CD4-positive, alpha-beta T cell (primary cell): ENCODE results near the gene CHI3L1. TPM values are rescaled to one million over a fixed set of nuclear protein-coding genes. Genes with fewer than 3 reads are reported as not detected.

ENCODE experiments used
- ATAC-seq: fragments of 200-7000 bp; cut with Tn5 transposase; one replicate; pipeline ENCODE4 v1.10.0; 2022; ENCODE audit warnings: mild to moderate bottlenecking; ENCODE audit not compliant: poor library complexity
- CTCF ChIA-PET: fragments of 350-600 bp; sonication (Branson Sonifier 250); formaldehyde crosslinking; loops from one replicate; lab custom pipeline; 2021; ENCODE audit warnings: antibody characterized with exemption, inconsistent platforms; lab: Charles Lee
- POLR2A ChIA-PET: fragments of 350-600 bp; sonication (Branson Sonifier 250); formaldehyde crosslinking; loops from one replicate; lab custom pipeline; 2021; ENCODE audit warnings: antibody characterized with exemption, inconsistent platforms; lab: Charles Lee
- DNase-seq, 14 experiments: peaks; one replicate each; pipeline ENCODE4 v3.0.0-alpha.2; 2013 to 2020; ENCODE audit warnings: mixed read lengths in 2 of 14
- H3K27ac ChIP-seq, 2 donors: one replicate each; pipeline versions ENCODE4 v1.5.1 to v1.7.0; 2013; ENCODE audit warnings: low read length in 2 of 2, low read depth in 1 of 2, mild to moderate bottlenecking in 1 of 2
- H3K27me3 ChIP-seq, 2 experiments: 1 replicate in 1 of 2; 2 replicates in 1 of 2; pipeline versions ENCODE4 v1.6.1 to v1.7.0; 2013; ENCODE audit warnings: low read length in 2 of 2, control low read depth in 1 of 2, mild to moderate bottlenecking in 1 of 2, moderate library complexity in 1 of 2; ENCODE audit not compliant: insufficient read depth in 2 of 2, control insufficient read depth in 1 of 2
- H3K36me3 ChIP-seq: one replicate; pipeline ENCODE4 v1.6.1; 2013; ENCODE audit warnings: low read length, control low read depth; ENCODE audit not compliant: insufficient read depth
- H3K4me1 ChIP-seq: one replicate; pipeline ENCODE4 v1.6.1; 2013; ENCODE audit warnings: low read length, control low read depth; ENCODE audit not compliant: insufficient read depth
- H3K4me3 ChIP-seq: one replicate; pipeline ENCODE4 v1.5.1; 2013; ENCODE audit warnings: mild to moderate bottlenecking, low read length, moderate library complexity
- H3K9me3 ChIP-seq, 2 experiments: 1 replicate in 1 of 2; 2 replicates in 1 of 2; pipeline versions ENCODE4 v1.6.1 to v1.7.0; 2013; ENCODE audit warnings: low read length in 2 of 2, mild to moderate bottlenecking in 2 of 2, control low read depth in 1 of 2, moderate library complexity in 1 of 2; ENCODE audit not compliant: control insufficient read depth in 1 of 2, insufficient read depth in 1 of 2
- H3K27ac Mint-ChIP-seq: one replicate; pipeline ENCODE4 v1.8.0; 2020; ENCODE audit warnings: mixed read lengths
- H3K27me3 Mint-ChIP-seq: one replicate; pipeline ENCODE4 v1.8.0; 2021; ENCODE audit warnings: mixed read lengths
- H3K36me3 Mint-ChIP-seq: one replicate; pipeline ENCODE4 v1.8.0; 2021; ENCODE audit warnings: low read depth, mixed read lengths
- H3K4me1 Mint-ChIP-seq: one replicate; pipeline ENCODE4 v1.8.0; 2021; ENCODE audit warnings: low read depth, mixed read lengths
- H3K4me3 Mint-ChIP-seq: one replicate; pipeline ENCODE4 v1.8.0; 2020; ENCODE audit warnings: mild to moderate bottlenecking, mixed read lengths
- H3K9me3 Mint-ChIP-seq: one replicate; pipeline ENCODE4 v1.8.0; 2020; ENCODE audit warnings: mixed read lengths
- intact Hi-C, 2 experiments: fragments of 100-400 bp; cut with DNase I in 1 of 2; cut with micrococcal nuclease in 1 of 2; formaldehyde crosslinking; loops; one replicate each; pipeline versions ENCODE4 v1.15.1 to v1.9.0; 2023 to 2025; cut with DNase I, micrococcal nuclease
- total RNA-seq, 174 experiments: library from RNA in 2 of 174; stranded (reverse) in 2 of 174; gene quantifications; one replicate each; pipeline ENCODE4 v1.2.3 and lab custom pipeline; 2021 to 2026
- TF ChIP-seq, protein P1 (sequence below): fragments of 200-600 bp; IDR thresholded peaks from one replicate; pipeline ENCODE4 v1.8.0; 2022; ENCODE audit warnings: antibody characterized with exemption, mild to moderate bottlenecking

CHI3L1 gene
- total RNA-seq, 2 experiments from 2014 or later, result not detected

- Mint-ChIP-seq H3K9me3 (no peaks in the 10 kb centered on the region), H3K27ac (no peak overlapping the region), H3K4me3 (no peak overlapping the region)
These were observed 41.0 kb downstream of the CHI3L1 start for GRCh38 chr1:203145321-203146041.

GRCh38 chr1:203144661-203145060, 41.8 kb downstream of the CHI3L1 start:
- Mint-ChIP-seq H3K4me3 (no peak overlapping the region), H3K36me3 (no peaks in the 10 kb centered on the region)

More at GRCh38 chr1:203145321-203146041, 41.0 kb downstream of the CHI3L1 start:
- Histone ChIP-seq H3K4me1 (no peaks in the 10 kb centered on the region), H3K4me3 (no peak overlapping the region), H3K9me3 (peaks cover 0 to 7% of the 10 kb centered on the region in 2 experiments), H3K27ac (no peak overlapping the region), H3K36me3 (no peaks in the 10 kb centered on the region), H3K27me3 (peaks cover 0 to 2% of the 10 kb centered on the region in 2 experiments)
- TF ChIP-seq, protein P1, sequence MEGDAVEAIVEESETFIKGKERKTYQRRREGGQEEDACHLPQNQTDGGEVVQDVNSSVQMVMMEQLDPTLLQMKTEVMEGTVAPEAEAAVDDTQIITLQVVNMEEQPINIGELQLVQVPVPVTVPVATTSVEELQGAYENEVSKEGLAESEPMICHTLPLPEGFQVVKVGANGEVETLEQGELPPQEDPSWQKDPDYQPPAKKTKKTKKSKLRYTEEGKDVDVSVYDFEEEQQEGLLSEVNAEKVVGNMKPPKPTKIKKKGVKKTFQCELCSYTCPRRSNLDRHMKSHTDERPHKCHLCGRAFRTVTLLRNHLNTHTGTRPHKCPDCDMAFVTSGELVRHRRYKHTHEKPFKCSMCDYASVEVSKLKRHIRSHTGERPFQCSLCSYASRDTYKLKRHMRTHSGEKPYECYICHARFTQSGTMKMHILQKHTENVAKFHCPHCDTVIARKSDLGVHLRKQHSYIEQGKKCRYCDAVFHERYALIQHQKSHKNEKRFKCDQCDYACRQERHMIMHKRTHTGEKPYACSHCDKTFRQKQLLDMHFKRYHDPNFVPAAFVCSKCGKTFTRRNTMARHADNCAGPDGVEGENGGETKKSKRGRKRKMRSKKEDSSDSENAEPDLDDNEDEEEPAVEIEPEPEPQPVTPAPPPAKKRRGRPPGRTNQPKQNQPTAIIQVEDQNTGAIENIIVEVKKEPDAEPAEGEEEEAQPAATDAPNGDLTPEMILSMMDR, result no peak
- DNase-seq (no peak), ATAC-seq (no peak)
- H3K4me1 Mint-ChIP-seq, result no peaks in the 10 kb centered on the region
- ChIA-PET POLR2A (no interaction called here), CTCF (no interaction called here)
- H3K36me3 Mint-ChIP-seq, result no peaks in the 10 kb centered on the region
- intact Hi-C loops, result no loop called here
- H3K27me3 Mint-ChIP-seq, result peaks cover 6% of the 10 kb centered on the region

GRCh38 chr1:203143641-203144040, 42.9 kb downstream of the CHI3L1 start:
- no peak for ATAC-seq
- Histone ChIP-seq H3K36me3 (no peaks in the 10 kb centered on the region), H3K27me3 (peaks cover 0 to 2% of the 10 kb centered on the region in 2 experiments), H3K4me3 (no peak overlapping the region), H3K27ac (no peak overlapping the region), H3K4me1 (no peaks in the 10 kb centered on the region), H3K9me3 (peaks cover 0 to 7% of the 10 kb centered on the region in 2 experiments)
- TF ChIP-seq, protein P1, result no peak
- CTCF ChIA-PET, result no interaction called here
- no peaks in the 10 kb centered on the region for H3K36me3 Mint-ChIP-seq
- H3K9me3 Mint-ChIP-seq, result no peaks in the 10 kb centered on the region
- no peak overlapping the region for H3K4me3 Mint-ChIP-seq
- intact Hi-C loops, result no loop called here
- POLR2A ChIA-PET, result no interaction called here
- no peaks in the 10 kb centered on the region for H3K4me1 Mint-ChIP-seq
- no peak overlapping the region for H3K27ac Mint-ChIP-seq
- no peak for DNase-seq
- peaks cover 6% of the 10 kb centered on the region for H3K27me3 Mint-ChIP-seq

More at GRCh38 chr1:203144661-203145060, 41.8 kb downstream of the CHI3L1 start:
- no peak overlapping the region for H3K27ac ChIP-seq
- H3K4me3 ChIP-seq, result no peak overlapping the region
- peaks cover 0 to 2% of the 10 kb centered on the region in 2 experiments for H3K27me3 ChIP-seq
- ChIA-PET CTCF (interaction anchor here (0.6 kb wide), 2 partner anchors 43 to 1206 kb away, joined by 3 read pairs; no protein-coding TSS in a partner anchor), POLR2A (no interaction called here)
- TF ChIP-seq, protein P1, result no peak
- H3K4me1 ChIP-seq, result no peaks in the 10 kb centered on the region
- peaks cover 6% of the 10 kb centered on the region for H3K27me3 Mint-ChIP-seq
- H3K4me1 Mint-ChIP-seq, result no peaks in the 10 kb centered on the region
- ATAC-seq (no peak), DNase-seq (no peak)
- H3K36me3 ChIP-seq, result no peaks in the 10 kb centered on the region
- intact Hi-C loops, result no loop called here
- peaks cover 0 to 7% of the 10 kb centered on the region in 2 experiments for H3K9me3 ChIP-seq
- no peak overlapping the region for H3K27ac Mint-ChIP-seq
- no peaks in the 10 kb centered on the region for H3K9me3 Mint-ChIP-seq
